GM19023 (cell line): ENCODE measurements around the gene RGS3.
A peak's percentile ranks its signal among the peaks of the same experiment; 100 is the strongest.

Experiments used
- ATAC-seq: cut with Tn5 transposase; IDR thresholded peaks from one replicate; pipeline ENCODE4 v1.9.1; 2021; ENCODE audit warnings: mild to moderate bottlenecking, moderate library complexity; ENCODE audit not compliant: unreplicated experiment

RGS3 gene

DNA sequence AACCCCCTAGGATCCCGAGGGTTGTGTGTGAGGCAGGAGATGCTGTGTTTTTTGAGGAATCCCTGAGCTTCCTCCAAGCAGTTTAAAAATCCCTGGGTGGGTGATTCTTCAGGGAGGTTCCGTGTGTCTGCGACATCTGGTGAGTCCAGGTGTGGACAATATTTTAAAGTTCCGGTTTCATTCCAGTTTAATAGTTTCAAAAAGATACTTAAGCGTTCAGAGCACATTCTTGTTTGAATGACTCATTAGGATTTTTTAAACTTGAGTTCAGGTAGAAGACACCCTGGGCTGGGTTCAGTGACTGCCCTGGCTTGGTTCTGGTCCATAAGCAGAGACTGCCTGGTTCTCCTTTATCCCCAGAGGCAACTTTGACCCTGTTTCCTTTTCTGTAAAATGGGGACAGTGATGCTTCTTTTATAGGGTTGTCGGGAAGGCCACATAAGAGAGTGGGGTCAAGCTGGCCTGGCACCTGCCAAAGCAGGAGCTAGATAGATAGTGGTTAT lies 119.2 kb downstream of the RGS3 start:
- ATAC-seq: no peak

DNA sequence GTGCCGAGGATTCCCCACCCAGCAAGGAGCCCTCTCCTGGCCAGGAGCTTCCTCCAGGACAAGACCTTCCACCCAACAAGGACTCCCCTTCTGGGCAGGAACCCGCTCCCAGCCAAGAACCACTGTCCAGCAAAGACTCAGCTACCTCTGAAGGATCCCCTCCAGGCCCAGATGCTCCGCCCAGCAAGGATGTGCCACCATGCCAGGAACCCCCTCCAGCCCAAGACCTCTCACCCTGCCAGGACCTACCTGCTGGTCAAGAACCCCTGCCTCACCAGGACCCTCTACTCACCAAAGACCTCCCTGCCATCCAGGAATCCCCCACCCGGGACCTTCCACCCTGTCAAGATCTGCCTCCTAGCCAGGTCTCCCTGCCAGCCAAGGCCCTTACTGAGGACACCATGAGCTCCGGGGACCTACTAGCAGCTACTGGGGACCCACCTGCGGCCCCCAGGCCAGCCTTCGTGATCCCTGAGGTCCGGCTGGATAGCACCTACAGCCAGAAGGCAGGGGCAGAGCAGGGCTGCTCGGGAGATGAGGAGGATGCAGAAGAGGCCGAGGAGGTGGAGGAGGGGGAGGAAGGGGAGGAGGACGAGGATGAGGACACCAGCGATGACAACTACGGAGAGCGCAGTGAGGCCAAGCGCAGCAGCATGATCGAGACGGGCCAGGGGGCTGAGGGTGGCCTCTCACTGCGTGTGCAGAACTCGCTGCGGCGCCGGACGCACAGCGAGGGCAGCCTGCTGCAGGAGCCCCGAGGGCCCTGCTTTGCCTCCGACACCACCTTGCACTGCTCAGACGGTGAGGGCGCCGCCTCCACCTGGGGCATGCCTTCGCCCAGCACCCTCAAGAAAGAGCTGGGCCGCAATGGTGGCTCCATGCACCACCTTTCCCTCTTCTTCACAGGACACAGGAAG lies 120.2 kb downstream of the RGS3 start:
- ATAC-seq: no peak

DNA sequence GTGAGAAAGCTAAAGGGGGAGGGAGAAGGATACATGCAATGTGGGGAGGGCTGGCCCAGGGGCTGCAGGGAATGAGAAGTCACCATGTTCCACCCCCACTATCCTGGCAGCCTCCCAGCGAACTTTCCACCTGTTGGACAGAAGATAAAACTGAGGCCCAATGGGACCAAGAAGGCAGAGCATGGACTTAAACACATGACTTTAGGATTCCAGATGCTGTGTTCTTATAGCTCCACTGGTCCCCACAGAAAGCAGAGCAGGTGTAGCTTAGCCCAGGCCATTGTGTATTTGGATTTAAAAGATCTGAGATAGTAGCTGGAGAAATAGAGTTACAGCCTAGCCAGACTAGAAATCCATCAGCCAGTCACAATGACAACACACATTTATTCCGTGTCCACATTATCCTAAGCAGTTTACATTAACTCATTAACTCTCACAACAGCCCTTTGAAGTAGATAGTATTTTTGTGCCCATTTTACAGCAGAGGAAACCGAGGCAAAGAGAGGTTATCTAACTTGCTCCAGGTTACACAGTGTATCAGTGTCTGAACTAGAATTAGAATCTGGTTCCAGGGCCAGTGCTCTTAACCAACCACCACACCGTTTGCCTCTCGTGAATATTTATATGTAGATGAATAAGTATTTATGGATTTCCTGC lies 121.0 kb downstream of the RGS3 start:
- ATAC-seq: no peak

DNA sequence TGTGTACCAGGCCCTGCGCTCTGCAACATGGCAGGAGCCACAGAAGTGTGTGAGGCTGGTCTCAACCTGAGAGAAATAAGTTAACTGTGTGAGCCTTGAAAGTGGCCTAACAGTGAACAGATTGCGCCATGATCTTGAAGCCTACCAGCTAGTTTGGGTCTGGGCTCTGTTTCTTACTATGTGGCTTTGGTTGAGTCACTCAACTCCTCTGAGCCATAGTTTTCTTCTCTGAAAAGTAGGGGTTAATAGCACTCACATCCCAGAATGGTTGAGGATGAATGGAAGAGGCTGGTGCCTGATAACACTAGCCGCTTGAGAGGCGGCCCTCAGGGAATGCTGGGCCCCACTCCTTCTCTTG lies 121.5 kb downstream of the RGS3 start:
- no peak for ATAC-seq

DNA sequence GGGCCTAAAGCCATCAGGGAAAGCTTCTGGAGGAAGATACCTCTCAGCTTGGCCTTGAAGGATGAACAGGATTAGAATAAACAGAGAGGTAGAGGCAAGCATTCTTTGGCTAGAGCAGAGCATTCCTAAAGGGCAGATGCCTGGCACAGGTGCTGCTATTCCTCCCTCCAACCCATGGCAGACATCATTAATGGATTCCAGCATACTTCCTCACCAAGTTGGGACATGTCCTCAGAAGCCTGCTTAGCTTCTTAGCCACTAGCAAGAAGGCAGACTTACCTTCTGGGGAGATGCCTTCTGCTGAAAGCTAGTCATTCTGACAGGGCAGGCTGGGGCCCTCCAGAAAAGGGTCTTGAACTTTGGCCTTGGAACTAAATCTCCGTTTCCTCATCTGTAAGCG lies 122.0 kb downstream of the RGS3 start:
- no peak for ATAC-seq

DNA sequence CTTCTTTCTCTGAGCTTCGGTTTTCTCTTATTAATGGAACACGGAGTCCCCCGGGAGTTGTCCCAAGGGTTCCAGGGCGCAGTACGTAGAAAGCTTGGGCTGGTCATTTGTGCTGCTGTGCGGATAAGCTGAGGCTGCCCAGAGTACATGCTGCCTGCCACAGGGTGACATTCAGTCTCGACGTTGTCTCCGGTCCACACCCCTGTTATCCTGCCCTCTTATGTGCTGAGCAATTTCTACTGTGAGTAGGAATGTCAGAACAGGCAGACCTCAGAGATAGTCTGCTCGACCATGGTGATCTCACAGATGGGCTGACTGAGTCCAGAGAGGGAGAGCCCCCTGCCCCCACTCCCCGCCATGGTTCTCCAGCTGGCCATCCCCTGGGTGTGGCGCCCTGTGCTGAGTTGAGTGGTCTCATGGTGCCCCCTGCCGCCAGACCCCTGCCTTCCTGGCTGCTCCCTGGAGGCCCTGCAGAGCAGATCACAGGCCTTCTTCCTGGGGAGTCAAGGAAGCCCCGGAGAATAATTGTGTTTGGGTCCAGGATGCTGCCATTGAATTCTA lies 124.0 kb downstream of the RGS3 start:
- no peak for ATAC-seq

DNA sequence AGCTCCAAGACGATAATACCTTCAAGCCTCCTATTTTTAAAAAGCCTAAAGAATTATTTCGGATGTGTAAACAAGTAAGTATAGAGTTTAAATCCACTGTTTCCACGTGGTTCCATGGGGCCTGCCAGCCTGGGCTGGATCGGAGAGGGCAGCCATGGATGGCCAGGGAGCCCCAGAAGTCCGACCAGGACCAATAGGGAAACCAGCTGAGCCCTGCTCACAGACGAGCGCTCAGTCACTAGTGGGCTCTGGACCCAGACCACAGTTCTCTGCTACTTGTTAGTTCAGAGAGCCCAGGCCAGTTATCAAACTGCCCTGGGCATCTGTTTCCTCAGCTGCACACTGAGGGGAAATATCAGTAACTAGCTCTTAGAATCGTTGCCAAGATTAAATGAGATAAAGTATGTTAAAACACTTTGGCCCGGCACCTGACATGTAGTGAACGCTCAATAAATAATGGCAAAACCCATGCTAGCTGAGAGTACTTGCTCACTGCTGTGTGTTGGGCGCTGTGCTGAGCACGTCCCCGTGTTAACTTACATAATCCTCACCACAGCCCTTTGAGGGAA lies 124.8 kb downstream of the RGS3 start:
- ATAC-seq: no peak

DNA sequence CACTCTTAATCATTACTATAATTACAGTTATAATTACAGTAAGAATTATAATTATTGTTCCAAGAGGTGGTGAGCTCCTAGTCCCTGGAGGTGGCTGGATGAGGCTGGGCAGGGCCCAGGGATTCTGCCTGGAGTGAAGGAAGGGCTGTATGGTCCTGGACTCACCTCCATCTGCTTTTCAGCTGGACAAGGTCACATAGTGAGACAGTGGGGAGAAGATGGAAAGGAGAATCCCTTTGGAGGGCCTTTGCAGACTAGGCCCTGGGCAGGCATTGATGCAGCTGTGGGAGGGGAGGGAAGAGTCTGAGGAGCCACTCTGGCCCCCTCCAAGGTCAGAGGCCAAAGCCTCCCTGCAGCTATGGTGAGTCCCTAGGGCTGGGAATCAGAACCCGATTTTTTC lies 125.4 kb downstream of the RGS3 start:
- ATAC-seq: no peak

DNA sequence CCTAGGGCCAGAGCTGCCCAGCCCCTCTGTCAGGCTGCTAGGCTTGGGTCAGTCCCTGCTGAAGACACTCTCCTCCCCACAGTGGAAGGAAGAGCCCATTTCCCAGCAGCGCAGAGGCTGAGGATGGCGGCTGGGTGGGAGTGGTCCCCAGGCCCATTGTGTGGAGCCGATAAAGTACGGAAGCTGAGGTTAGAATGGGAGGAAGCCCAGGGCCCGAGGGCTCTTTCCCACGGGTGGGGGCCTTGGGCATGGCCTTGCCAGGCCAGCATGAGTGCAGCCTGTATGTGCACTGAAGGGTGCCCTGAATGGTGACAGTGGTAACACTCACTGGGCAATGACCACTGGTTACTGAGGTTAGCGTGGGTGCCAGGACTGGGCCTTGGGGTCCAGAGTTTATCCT lies 125.9 kb downstream of the RGS3 start:
- ATAC-seq: no peak

DNA sequence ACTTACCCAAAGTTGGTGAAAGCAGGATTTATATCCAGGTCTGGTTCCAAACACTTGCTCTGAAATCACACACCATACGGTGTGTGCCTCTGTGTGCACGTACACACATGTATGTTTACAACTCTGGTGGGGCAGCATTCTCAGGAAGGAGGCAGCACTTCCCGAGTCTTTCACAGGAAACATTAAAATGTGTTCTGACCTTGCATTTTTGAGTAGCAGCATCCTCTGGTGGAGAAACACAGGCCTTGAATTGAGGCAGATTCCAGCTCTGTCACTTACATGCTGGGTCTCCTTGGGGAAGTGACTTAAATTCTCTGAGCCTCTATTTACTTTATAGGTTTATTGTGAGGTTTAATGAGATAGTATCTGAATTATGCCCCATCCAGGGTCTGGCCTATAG lies 126.4 kb downstream of the RGS3 start:
- ATAC-seq: no peak

DNA sequence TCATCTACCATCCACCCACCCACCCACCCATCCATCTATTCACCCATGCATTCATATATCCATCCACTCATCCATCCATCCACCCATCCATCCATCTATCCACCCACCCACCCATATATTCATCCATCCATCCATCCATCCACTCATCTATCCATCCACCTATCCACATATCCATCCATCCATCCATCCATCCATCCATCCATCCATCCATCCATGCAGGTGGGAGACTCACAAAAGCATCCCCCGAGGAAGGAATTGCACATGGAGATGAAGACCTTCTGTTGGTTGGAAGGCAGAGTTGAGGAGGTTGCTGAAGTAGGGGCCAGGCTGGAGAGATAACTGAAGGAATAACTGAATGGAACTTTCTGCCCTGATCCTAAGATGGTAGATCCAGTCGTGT lies 126.9 kb downstream of the RGS3 start:
- ATAC-seq: no peak

DNA sequence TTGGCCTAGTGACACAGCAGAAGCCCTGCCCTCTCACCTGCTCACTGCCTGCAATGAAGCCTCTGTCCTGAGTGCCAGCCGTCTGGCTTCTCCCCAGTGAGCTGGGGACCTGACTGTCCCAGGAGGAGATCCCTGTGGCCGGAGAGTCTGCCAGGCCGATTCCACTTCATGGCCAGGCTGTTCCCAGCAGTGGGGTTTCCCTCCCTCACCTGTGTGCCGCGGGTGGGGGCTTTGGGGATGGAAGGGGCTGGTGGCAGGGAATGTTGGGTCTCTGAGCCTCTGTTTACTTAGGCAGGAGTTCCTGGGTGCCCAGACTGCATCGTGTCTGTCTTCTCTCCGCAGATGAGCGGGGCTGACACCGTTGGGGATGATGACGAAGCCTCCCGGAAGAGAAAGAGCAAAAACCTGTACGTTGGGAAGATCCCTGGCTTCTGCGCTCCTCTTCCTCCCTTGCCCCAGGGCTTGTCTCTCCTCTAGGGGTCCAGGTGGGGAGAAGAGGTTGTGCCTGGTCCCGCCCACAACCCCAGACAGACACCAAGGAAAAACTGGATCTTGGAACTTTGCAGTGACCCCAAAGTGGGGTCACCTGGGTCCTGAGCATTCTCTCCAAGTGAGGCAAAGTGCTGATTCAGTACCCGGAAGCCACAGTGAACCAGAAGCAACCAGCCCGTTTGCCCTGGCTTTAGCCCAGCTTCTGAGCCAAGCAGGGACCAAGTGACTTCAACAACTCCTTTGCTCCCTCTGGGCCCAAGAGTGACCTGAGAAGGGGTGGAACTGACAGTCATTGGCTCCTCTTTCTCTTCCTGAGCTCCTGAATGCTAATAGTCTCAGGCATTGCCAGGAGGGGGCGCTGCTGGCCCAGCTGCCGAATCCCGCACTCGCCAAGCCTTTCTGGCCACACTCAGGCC lies 127.7 kb downstream of the RGS3 start:
- ATAC-seq: no peak

DNA sequence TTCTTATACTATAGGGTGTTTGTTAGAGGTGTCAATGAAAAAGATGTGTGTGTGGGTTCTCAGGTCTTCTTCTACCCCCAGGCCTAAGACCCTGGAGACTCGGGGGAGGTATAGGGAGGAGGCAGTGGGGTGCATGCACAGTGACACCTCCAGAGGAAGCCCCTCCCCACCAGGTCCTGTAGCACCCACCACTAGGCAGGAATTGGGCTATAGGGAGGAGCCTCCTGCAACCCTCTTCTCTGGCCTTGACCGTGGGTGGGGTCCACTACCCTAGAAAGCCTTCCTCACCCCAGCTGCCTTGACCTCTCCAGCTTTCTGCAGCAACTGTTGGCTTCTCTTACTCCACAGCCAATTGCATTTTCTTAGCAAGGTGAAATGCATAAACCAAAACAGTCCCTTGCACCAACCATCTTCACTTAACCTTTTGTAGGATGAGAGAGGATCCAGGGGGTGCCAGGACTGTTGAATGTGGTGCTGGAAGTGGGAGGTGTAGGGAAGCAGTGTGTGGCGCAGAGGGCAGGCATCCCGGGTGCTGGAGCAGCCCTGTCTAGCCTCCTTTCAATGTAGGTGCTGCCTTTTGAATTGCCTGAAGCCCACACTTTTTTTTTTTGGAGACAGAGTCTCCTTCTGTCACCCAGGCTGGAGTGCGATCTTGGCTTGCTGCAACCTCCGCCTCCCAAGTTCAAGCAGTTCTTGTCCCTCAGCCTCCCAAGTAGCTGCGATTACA lies 128.5 kb downstream of the RGS3 start:
- no peak for ATAC-seq

DNA sequence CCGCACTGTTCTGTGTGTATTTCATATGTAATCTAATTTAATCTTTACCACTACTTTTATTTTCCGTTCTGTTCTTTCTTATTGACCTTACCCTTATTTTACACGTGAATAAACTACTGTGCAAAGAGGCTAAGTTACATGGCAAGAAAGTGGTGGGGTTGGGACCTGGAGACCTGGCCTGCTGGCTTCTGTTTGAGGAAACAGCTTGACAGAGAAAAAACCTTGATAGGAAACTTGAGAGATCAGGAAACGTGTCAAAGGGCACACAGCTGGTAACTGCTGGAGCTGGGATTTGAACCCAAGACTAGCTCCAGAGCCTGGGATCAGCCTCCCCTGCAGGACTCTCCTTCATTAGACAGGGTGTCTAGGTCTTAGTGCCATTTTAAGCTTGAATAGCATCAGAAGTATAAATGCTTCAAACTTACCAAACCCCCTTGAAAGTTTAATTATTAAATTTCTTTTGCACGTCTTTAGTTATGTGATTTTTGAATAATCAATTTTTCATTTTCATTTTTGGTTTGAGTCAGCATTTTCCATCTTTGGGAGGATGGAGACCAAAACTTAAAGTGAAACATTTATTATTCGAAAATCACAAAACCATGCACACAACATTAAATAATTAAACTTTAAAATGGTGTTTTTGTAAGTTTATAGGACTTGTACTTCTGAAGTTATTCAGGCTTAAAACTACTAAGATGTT lies 129.5 kb downstream of the RGS3 start:
- no peak for ATAC-seq

DNA sequence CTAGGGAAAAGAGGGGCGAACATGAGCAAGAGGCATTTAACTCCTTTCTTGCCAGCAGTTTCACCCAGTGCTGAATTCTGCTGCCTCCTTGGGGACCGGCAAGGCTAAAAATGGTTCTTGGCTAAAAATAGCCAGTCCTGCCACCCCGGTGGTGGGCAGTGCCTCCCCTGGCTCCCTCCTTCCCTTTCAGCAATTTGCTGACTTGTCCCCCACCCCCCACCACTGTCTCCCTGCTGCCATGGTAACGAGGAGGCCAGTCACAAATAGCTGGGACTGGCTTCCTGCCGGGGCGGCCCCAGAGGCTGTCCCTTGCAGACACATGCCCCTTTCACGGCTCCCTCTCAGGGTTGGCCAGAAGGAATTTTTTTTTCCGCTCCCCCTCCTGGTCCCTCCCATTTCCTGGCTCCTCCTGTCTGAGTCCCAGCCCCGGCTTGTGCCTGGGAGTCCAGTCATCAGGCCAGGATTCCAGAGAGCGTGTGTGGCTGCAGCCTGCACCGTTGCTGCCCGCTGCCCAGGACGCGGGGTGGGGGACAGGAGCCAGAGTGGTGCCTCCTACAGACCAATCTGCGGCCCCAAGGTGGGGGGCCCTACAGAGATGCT lies 130.3 kb downstream of the RGS3 start:
- ATAC-seq: peak; percentile 73

DNA sequence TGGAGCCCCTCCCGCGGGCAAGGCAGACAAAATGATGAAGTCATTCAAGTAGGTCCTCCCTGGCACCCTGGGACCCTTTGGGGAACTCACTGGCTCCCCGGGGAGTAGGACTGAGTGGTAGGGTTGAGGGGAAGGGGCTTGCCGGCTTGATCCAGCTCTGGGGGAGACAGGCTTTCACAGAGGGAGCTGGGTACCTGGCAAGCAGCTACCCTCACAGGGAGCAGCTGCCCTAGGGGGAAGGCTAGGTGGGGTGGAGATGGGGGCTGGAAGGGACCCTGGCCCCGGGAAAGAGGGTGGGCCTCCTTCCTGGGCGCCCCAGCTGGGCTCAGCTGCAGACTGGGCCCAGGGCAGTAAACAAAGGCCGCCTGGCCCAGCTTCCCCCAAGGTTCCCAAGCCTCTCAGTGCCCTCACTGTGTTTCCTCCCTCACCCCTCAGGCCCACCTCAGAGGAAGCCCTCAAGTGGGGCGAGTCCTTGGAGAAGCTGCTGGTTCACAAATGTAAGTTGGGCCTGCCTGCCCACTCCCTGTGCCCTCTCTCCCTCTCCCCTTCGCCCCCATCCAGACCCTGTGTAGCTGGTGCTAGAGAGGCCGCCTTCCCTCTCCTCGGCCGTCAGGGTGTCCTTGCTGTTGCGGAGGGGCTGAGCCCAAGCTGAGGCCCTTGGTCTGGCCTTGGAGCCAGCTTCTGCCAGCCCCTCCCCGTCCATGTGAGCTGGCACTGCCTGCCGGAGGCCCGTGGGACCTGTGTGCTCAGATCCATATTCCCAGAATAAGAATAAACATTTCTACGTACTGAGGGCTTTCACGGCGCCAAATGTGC lies 131.2 kb downstream of the RGS3 start:
- no peak for ATAC-seq

DNA sequence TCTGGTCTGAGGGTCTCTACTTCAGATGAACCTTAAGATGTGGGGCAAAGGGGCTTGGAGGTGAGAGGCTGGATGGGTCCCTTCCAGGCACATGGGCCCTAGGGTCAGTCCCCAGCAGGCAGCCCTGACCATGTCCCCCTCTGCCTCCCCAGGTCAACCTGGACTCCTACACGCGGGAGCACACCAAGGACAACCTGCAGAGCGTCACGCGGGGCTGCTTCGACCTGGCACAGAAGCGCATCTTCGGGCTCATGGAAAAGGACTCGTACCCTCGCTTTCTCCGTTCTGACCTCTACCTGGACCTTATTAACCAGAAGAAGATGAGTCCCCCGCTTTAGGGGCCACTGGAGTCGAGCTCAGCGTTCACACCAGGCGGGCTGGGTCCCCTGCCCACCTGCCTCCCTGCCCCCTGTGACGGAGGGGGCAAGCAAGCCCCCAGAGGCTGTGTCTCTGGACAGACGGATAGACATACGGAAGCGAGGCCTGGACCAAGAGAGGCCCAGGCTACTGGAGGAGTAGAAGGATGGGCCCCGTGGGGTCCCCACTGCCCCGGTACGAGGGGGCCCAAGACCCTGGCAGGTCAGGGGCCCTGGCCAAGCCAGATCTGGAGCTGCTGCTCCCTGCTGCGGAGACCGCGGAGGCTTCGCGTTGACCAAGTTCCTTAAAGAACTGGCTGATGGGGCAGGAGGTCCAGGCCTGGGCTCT lies 133.2 kb downstream of the RGS3 start:
- no peak for ATAC-seq
